Mammary epithelial cell (primary cell): Measurements from ENCODE around the gene GALNT5.

Experiments
- CTCF ChIP-seq, 2 donors: IDR thresholded peaks in 1 of 2; conservative IDR thresholded peaks in 1 of 2; 2 replicates each; pipeline ENCODE4 v1.5.1; 2011 to 2012; ENCODE audit warnings: inconsistent platforms in 2 of 2, low read length in 2 of 2, mild to moderate bottlenecking in 2 of 2, control low read depth in 1 of 2, low read depth in 1 of 2; ENCODE audit not compliant: insufficient read depth in 1 of 2; ENCODE audit errors: extremely low read depth in 1 of 2
- EZH2 ChIP-seq: IDR thresholded peaks from 2 replicates; pipeline ENCODE4 v1.6.1; 2012; ENCODE audit warnings: low read length, inconsistent platforms, borderline replicate concordance

GRCh38 chr2:157307021-157307420 lies 49.5 kb downstream of the GALNT5 start:
- no peak for TF ChIP-seq EZH2
- TF ChIP-seq CTCF (conservative IDR thresholded peaks at IDR 0.05 in 1 of 2, IDR thresholded peaks at IDR 0.05 in 1 of 2; ENCODE audit: extremely low read depth in 1 of 2, insufficient read depth in 1 of 2, low read depth in 1 of 2, low read length in 2 of 2): no peak
